ENCODE results near the gene NAV2.

DNA sequence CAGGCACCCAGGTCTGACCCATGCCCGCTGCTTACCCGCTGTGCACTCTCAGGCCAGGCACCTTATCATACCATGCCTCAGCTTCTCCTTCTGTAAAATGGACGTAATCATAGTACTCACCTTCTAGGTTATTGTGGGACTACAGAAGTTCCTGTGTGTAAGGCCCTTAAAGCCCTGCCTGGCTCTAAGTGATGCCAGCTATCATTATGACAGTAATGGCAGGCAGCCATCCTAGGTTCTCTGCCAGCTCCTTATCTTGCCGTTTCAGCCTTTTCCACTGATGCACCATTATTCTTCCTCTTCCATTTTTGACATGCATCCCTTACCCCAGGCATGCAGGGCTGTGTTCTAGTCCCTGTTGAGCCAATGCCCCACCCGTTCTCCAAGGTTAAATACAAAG, 389.8 kb downstream of the NAV2 start:
- TF ChIP-seq CTCF (conservative IDR thresholded peaks at IDR 0.05; ENCODE audit: low read depth in 2 of 2) (no peak), EZH2 (IDR thresholded peaks at IDR 0.05; ENCODE audit: low read depth, unreplicated experiment) (no peak), POLR2AphosphoS5 (IDR thresholded peaks at IDR 0.05; ENCODE audit: low read depth) (no peak)
- TF ChIP-seq, protein P1, sequence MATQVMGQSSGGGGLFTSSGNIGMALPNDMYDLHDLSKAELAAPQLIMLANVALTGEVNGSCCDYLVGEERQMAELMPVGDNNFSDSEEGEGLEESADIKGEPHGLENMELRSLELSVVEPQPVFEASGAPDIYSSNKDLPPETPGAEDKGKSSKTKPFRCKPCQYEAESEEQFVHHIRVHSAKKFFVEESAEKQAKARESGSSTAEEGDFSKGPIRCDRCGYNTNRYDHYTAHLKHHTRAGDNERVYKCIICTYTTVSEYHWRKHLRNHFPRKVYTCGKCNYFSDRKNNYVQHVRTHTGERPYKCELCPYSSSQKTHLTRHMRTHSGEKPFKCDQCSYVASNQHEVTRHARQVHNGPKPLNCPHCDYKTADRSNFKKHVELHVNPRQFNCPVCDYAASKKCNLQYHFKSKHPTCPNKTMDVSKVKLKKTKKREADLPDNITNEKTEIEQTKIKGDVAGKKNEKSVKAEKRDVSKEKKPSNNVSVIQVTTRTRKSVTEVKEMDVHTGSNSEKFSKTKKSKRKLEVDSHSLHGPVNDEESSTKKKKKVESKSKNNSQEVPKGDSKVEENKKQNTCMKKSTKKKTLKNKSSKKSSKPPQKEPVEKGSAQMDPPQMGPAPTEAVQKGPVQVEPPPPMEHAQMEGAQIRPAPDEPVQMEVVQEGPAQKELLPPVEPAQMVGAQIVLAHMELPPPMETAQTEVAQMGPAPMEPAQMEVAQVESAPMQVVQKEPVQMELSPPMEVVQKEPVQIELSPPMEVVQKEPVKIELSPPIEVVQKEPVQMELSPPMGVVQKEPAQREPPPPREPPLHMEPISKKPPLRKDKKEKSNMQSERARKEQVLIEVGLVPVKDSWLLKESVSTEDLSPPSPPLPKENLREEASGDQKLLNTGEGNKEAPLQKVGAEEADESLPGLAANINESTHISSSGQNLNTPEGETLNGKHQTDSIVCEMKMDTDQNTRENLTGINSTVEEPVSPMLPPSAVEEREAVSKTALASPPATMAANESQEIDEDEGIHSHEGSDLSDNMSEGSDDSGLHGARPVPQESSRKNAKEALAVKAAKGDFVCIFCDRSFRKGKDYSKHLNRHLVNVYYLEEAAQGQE (IDR thresholded peaks at IDR 0.05; ENCODE audit: unreplicated experiment): no peak

Measured in GM23338 (cell line).